Kidney (tissue), 14 donors: ENCODE measurements around the gene PSMB10. TPM values are rescaled to one million over a fixed set of nuclear protein-coding genes. Genes with fewer than 3 reads are reported as not detected.

ENCODE experiments used
- DNase-seq, 5 donors: peaks; one replicate each; pipeline ENCODE4 v3.0.0-alpha.2; 2013 to 2020
- FAIRE-seq: peaks from 2 replicates; lab custom pipeline; 2012; peaks lifted over from hg19 to GRCh38; lab: Jason Lieb, UNC
- H3K27ac ChIP-seq, 2 donors: one replicate each; pipeline ENCODE4 v1.7.0; 2013; ENCODE audit warnings: low read depth in 2 of 2, low read length in 2 of 2, inconsistent platforms in 1 of 2
- H3K27me3 ChIP-seq: one replicate; pipeline ENCODE4 v1.7.1; 2013; ENCODE audit warnings: low read length, inconsistent platforms; ENCODE audit not compliant: control insufficient read depth, insufficient read depth
- H3K36me3 ChIP-seq, 3 donors: one replicate each; pipeline versions ENCODE4 v1.7.0 to v1.7.1; 2013; ENCODE audit warnings: low read length in 3 of 3, control low read depth in 1 of 3, inconsistent platforms in 1 of 3; ENCODE audit not compliant: insufficient read depth in 3 of 3, control insufficient read depth in 2 of 3
- H3K4me1 ChIP-seq, 3 donors: one replicate each; pipeline versions ENCODE4 v1.7.0 to v1.7.1; 2013; ENCODE audit warnings: low read length in 3 of 3, inconsistent platforms in 1 of 3, low read depth in 1 of 3; ENCODE audit not compliant: control insufficient read depth in 2 of 3, insufficient read depth in 2 of 3
- H3K4me3 ChIP-seq, 3 donors: one replicate each; pipeline versions ENCODE4 v1.7.0 to v1.8.1; 2013; ENCODE audit warnings: low read length in 3 of 3, control low read depth in 1 of 3, inconsistent platforms in 1 of 3
- H3K9ac ChIP-seq, 3 donors: one replicate each; pipeline versions ENCODE4 v1.7.0 to v1.7.1; 2013; ENCODE audit warnings: low read length in 3 of 3, control low read depth in 1 of 3, inconsistent platforms in 1 of 3
- H3K9me3 ChIP-seq, 3 donors: one replicate each; pipeline versions ENCODE4 v1.7.0 to v1.7.1; 2013; ENCODE audit warnings: low read length in 3 of 3, control low read depth in 1 of 3, inconsistent platforms in 1 of 3; ENCODE audit not compliant: control insufficient read depth in 2 of 3, insufficient read depth in 1 of 3
- intact Hi-C: fragments of 100-400 bp; cut with DNase I; formaldehyde crosslinking; loops from one replicate; pipeline ENCODE4 v1.11.1; 2022
- polyA plus RNA-seq: library from polyadenylated mRNA; stranded (reverse); fragments of 350-450 nt; fragmentation: Illumina TruSeq; extraction: RNeasy Lipid Tissue Mini Kit (QIAGEN cat#74804); gene quantifications from one replicate; pipeline ENCODE4 v1.2.3, GENCODE V29; 2014; ENCODE audit warnings: low read depth, low replicate concordance; ENCODE audit not compliant: insufficient read depth
- total RNA-seq: library from RNA; stranded (reverse); fragmentation: NEBNext Ultra II Directional; extraction: Animal tissue kit (Norgen Biotek cat#: 25700); gene quantifications from one replicate; pipeline ENCODE4 v1.2.1, GENCODE V29; 2021
- TF ChIP-seq, protein P1 (sequence below): IDR thresholded peaks from 3 replicates; pipeline ENCODE4 v1.5.1; 2012; ENCODE audit warnings: mild to moderate bottlenecking, moderate library complexity, borderline replicate concordance; ENCODE audit not compliant: insufficient read depth; ENCODE audit errors: extremely low read depth
- donor health status: control.
- donor health status: control.
- donor health status: control.
- donor health status: control.
- donor health status: control.
- donor health status: DM: yes; HTN: yes; CAD: no.
- donor health status: Normal renal cell carcinoma (clear cell type).

Gene PSMB10
- total and polyA plus RNA-seq, 2 donors from 2014 or later: 76.4 to 78.6 TPM

DNA sequence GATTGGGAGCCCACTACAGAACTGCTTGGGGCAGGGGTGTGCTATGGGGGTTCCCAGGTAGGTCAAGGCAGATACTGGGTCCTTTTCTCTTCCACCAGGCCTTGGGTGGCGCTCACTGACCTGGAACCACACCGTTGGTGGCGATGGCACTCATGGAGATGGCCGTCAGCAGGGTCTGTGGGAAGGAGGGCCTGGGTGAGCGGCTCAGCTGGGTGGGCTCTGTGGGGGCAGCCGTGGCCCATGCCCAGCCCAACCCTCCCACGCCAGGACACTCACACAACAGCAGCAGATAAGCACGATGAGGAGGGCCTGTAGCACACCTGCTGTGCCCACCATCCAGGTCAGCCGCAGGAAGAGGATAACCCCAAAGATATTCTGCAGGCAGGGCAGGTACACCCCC is 21.0 kb upstream of the PSMB10 start:
- H3K9ac ChIP-seq: no peak overlapping the region
- no peak for FAIRE-seq
- H3K27ac ChIP-seq: no peak overlapping the region
- no peaks in the 10 kb centered on the region for H3K9me3 ChIP-seq
- TF ChIP-seq, protein P1, sequence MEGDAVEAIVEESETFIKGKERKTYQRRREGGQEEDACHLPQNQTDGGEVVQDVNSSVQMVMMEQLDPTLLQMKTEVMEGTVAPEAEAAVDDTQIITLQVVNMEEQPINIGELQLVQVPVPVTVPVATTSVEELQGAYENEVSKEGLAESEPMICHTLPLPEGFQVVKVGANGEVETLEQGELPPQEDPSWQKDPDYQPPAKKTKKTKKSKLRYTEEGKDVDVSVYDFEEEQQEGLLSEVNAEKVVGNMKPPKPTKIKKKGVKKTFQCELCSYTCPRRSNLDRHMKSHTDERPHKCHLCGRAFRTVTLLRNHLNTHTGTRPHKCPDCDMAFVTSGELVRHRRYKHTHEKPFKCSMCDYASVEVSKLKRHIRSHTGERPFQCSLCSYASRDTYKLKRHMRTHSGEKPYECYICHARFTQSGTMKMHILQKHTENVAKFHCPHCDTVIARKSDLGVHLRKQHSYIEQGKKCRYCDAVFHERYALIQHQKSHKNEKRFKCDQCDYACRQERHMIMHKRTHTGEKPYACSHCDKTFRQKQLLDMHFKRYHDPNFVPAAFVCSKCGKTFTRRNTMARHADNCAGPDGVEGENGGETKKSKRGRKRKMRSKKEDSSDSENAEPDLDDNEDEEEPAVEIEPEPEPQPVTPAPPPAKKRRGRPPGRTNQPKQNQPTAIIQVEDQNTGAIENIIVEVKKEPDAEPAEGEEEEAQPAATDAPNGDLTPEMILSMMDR: no peak
- H3K36me3 ChIP-seq: peaks cover 3 to 37% (median 12%) of the 10 kb centered on the region in 3 donors
- H3K4me3 ChIP-seq: no peak overlapping the region
- intact Hi-C loops: no loop called here
- peaks cover 0 to 18% (median 9%) of the 10 kb centered on the region in 3 donors for H3K4me1 ChIP-seq
- DNase-seq: no peak
- H3K27me3 ChIP-seq: no peaks in the 10 kb centered on the region

DNA sequence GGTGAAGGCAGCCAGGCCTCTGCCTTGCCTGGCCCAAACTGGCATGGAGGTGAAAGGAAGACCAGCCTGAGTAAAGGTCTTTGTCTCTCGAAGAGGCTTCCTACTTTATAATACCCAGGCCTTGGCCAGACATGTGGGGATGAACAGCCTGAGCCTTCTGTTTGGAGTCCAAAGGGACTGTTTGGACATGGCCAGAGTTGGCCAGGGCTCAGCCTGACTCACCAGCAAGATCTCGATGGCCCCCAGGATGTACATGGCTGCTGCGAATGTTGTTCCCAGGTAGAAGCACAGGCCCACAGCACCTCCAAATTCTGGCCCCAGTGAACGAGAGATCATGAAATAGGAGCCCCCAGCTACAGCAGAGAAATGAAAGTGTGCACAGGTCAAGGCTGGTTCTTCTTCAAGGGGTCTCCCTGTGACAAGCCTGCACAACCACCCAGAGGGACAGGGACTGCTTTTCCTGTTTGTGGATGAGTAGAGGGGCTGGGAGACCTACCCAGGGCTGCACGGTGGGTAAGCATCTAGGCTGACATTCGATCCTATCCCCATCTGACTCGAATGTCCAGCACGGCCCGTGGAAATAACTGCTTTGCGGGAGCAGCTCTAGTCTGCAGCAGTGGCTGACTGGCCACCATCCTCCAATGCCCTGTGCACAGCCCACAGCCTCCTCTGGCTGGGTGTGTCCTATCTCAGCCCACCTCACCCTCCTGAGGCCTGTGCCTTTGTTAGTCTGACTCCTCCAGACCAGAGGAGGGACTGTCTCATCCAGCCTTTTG is 18.0 kb upstream of the PSMB10 start:
- Histone ChIP-seq H3K27me3 (no peaks in the 10 kb centered on the region), H3K36me3 (peaks cover 0 to 36% (median 14%) of the 10 kb centered on the region in 3 donors), H3K9me3 (no peaks in the 10 kb centered on the region), H3K9ac (no peak overlapping the region), H3K4me3 (no peak overlapping the region), H3K4me1 (peaks cover 0 to 10% (median 4%) of the 10 kb centered on the region in 3 donors), H3K27ac (no peak overlapping the region)
- TF ChIP-seq, protein P1: no peak
- FAIRE-seq (no peak), DNase-seq (no peak)
- intact Hi-C loops: no loop called here

DNA sequence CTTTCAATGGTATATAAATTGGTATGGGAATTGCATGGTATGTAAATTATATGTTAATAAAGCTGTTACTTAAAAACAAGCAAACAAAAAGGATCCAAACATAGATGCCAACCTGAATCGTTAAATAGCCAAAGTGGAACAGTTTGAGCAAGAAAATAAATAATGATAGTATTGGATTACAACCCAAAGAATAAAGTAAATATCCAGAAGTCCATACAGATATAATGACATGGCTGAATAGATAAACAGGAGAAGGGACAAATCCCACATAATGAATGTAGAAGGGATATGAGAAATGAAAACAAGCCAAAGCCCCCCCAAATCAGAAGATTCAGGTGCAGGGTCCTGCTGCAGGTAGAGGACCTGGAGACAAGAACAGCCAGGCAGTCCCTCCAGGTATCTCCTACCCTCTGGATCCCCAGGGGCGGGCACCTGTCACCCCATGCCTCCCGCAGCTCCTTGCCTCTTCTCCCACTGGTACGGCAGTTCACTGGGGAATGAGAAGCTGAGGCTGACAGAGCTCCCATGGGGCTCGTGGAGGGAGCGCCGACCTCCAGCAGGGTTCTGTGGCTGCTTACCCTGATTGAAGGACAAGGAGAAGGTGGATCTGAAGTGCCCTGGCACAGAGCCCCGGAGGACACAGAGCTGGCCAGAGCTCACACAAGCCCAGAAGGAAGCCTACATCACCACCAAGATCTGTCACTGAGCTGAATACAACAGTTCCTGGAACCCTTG is 17.2 kb upstream of the PSMB10 start:
- Histone ChIP-seq H3K4me3 (no peak overlapping the region), H3K9ac (no peak overlapping the region), H3K4me1 (peaks cover 0 to 4% (median 0%) of the 10 kb centered on the region in 3 donors), H3K27ac (no peak overlapping the region), H3K36me3 (peaks cover 0 to 36% (median 14%) of the 10 kb centered on the region in 3 donors), H3K9me3 (no peaks in the 10 kb centered on the region), H3K27me3 (no peaks in the 10 kb centered on the region)
- FAIRE-seq (no peak), DNase-seq (no peak)
- intact Hi-C loops: no loop called here
- TF ChIP-seq, protein P1: no peak
